Tibial nerve (tissue), 4 donors: ENCODE results near the gene COG1.

Experiments used
- CTCF ChIP-seq, 5 experiments: fragments of 200-600 bp in 3 of 5; fragments of 450-650 bp in 2 of 5; sonication (generic) in 3 of 5; IDR thresholded peaks; one replicate each; pipeline ENCODE4 v1.5.1; 2016 to 2019; ENCODE audit warnings: antibody characterized with exemption in 5 of 5, mild to moderate bottlenecking in 3 of 5, moderate library complexity in 2 of 5
- EP300 ChIP-seq, 2 donors: sonication (generic); formaldehyde crosslinking; IDR thresholded peaks; one replicate each; pipeline ENCODE4 v1.6.1; 2017; ENCODE audit warnings: antibody characterized with exemption in 2 of 2, mild to moderate bottlenecking in 1 of 2
- POLR2A ChIP-seq, 2 donors: fragments of 450-650 bp; IDR thresholded peaks; one replicate each; pipeline ENCODE4 v1.6.1; 2017; ENCODE audit warnings: antibody characterized with exemption in 2 of 2, mild to moderate bottlenecking in 2 of 2, moderate library complexity in 2 of 2

GRCh38 chr17:73214851-73215250 lies 22.0 kb downstream of the COG1 start:
- TF ChIP-seq CTCF (IDR thresholded peaks at IDR 0.05) (no peak), EP300 (IDR thresholded peaks at IDR 0.05) (no peak), POLR2A (IDR thresholded peaks at IDR 0.05) (no peak)
